ENCODE results near the gene ELMO3.

ELMO3 gene

GRCh38 chr16:67190448-67191399, 8.2 kb upstream of the ELMO3 start:
- TF ChIP-seq CTCF (IDR thresholded peaks at IDR 0.05; ENCODE audit: low read depth, low read length), result no peak
- DNase-seq (ENCODE audit: extremely low read depth, low read depth), result no peak

- no peak for TF ChIP-seq CTCF (IDR thresholded peaks at IDR 0.05; ENCODE audit: low read depth, low read length)
- DNase-seq (ENCODE audit: extremely low read depth, low read depth), result no peak
Measured at GRCh38 chr16:67191411-67191994, 7.4 kb upstream of the ELMO3 start.

GRCh38 chr16:67191995-67192681, 6.8 kb upstream of the ELMO3 start, which contains the start of gene E2F4:
Gene E2F4, plus strand, starts transcription at chr16:67192155. Its CDS starts 73 bp downstream, at chr16:67192228.
- no peak for TF ChIP-seq CTCF (IDR thresholded peaks at IDR 0.05; ENCODE audit: low read depth, low read length)
- peak; percentile 80 for DNase-seq (ENCODE audit: extremely low read depth, low read depth)

- no peak for DNase-seq (ENCODE audit: extremely low read depth, low read depth)
- TF ChIP-seq CTCF (IDR thresholded peaks at IDR 0.05; ENCODE audit: low read depth, low read length), result no peak
Measured at GRCh38 chr16:67192781-67193361, 6.1 kb upstream of the ELMO3 start.

DNA sequence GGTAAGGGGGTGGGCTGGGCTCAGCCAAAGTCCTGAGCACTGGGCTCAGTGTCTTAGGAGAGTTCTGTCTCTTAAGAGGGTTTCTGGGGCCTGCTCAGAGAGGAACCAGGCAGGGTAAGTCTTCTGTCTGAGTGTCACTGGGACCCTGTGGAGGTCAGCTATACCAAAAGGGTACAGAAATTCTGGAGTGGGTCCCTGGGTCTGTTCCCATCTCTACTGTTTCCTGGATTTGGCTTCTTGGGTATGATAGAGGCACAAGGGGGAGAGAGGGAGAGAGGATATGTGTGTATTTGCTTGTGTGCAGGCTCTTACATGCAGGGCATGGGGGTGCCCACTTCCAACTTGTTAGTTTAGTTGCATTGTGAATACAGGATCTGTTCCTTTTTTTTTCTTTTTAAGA, 5.4 kb upstream of the ELMO3 start:
- no peak for TF ChIP-seq CTCF (IDR thresholded peaks at IDR 0.05; ENCODE audit: low read depth, low read length)
- DNase-seq (ENCODE audit: extremely low read depth, low read depth), result no peak

DNA sequence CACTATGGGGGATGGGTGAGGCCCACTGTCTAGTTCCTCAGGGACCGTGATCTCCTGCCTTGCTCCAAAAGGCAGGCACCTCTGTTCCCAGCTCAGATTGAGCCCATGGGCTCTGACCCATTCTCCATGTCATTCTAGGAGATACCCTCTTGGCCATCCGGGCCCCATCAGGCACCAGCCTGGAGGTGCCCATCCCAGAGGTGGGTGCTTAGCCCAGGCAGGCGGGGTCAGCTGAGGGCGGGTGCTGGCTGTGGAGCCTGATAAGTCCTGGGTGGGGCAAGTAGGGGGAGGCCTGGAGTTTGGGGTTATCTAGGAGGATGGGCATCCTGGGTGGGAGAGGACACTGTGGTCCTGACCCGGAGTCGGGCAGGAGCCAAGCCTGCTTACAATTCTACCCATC, 4.7 kb upstream of the ELMO3 start:
- DNase-seq (ENCODE audit: extremely low read depth, low read depth), result no peak
- TF ChIP-seq CTCF (IDR thresholded peaks at IDR 0.05; ENCODE audit: low read depth, low read length), result no peak

All from AG09319 (cell line).